GM12873 (cell line): ENCODE results near the gene TANK.

Experiments used
- CTCF ChIP-seq: IDR thresholded peaks from 2 replicates; pipeline ENCODE4 v1.5.1; 2012; ENCODE audit warnings: low read depth, mild to moderate bottlenecking, moderate library complexity, low read length, control low read depth; ENCODE audit not compliant: insufficient read depth; ENCODE audit errors: missing control alignments

The TANK gene

DNA sequence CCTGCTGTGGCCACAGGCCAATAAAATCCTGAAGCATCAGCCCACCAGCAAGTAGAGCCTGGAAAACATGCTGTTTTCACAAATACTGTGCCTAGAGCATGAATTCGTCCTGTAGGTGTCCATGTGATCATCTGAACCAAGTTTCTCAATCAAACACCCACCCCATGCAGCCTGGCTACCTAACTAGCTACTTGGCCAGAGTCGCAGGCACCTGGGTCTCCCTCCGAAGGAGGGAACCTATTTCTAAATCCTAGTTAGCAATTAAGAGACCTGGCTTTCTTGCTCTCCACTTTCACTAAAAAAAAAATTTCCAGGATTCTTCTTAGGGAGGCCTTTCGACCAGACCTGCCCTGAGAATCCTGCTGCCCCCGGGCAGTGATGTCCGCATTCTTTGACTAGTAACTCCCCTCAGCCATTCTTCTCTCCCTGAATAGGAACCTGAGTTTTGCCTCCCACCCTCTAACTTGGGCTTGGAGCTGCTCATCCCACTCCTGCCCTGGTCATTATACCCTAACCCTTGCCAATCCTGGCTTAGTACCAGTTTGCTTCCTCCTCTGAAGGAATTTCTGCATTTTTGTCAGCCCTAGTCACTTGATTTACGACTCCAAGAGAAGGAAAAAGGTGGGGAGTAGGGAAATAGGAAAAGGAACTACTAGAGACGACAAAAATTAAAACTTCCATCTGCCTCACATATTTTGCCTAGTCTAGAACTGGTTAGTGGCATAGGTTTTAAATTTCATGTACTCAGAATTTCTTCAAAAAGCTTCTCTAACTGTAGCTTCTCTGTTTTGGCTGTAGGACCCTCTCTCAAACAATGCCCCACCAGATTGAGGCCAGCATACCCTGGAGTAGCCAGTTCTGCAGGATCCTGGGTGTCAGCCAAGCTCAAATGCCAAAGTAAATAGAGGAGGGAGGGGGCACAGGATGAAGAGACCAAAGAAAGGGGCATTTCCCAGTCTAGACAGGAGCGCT, 25.4 kb upstream of the TANK start:
- TF ChIP-seq CTCF = no peak

GRCh38 chr2:161135951-161136593, 24.2 kb upstream of the TANK start:
- TF ChIP-seq CTCF = no peak

- no peak for TF ChIP-seq CTCF
These were observed 23.4 kb upstream of the TANK start for GRCh38 chr2:161136696-161137324.

GRCh38 chr2:161138429-161138828, 21.8 kb upstream of the TANK start:
- TF ChIP-seq CTCF = no peak

GRCh38 chr2:161139098-161139987, 20.9 kb upstream of the TANK start:
- TF ChIP-seq CTCF = no peak

DNA sequence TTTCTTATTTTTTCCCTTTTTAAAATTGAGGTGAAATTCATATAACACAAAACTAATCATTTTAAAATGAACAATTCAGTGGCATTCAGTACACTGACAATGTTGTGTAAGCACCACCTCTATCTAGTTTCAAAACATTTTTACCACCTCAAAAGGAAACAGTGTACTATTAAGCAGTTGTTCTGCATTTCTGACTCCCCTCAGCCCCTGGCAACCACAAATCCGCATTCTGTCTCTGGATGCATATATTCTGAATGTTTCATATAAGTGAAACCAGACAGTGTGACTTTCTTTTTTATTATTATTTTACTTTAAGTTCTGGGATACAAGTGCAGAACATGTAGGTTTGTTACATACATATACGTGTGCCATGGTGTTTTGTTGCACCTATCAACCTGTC, 19.2 kb upstream of the TANK start:
- TF ChIP-seq CTCF = no peak
